Fibroblast of mammary gland (primary cell): ENCODE data around the gene DDX27.

ENCODE experiments used
- DNase-seq: peaks from one replicate; pipeline ENCODE4 v3.0.0-alpha.2; 2010; ENCODE audit warnings: low read depth
- H3K4me3 ChIP-seq: 2 replicates; pipeline ENCODE4 v1.5.1; 2011; ENCODE audit warnings: low read depth, mild to moderate bottlenecking, low read length, moderate library complexity; ENCODE audit not compliant: control insufficient read depth
- CTCF ChIP-seq: conservative IDR thresholded peaks from 2 replicates; pipeline ENCODE4 v1.5.1; 2011; ENCODE audit warnings: low read depth, low read length, inconsistent platforms; ENCODE audit not compliant: control insufficient read depth, insufficient read depth

The DDX27 gene

GRCh38 chr20:49288250-49288751 lies 69.1 kb downstream of the DDX27 start:
- no peak for DNase-seq
- TF ChIP-seq CTCF, result no peak
- no peak overlapping the region for H3K4me3 ChIP-seq

- no peak overlapping the region for H3K4me3 ChIP-seq
- no peak for DNase-seq
- no peak for TF ChIP-seq CTCF
Measured at GRCh38 chr20:49288784-49289696, 69.8 kb downstream of the DDX27 start.

DNA sequence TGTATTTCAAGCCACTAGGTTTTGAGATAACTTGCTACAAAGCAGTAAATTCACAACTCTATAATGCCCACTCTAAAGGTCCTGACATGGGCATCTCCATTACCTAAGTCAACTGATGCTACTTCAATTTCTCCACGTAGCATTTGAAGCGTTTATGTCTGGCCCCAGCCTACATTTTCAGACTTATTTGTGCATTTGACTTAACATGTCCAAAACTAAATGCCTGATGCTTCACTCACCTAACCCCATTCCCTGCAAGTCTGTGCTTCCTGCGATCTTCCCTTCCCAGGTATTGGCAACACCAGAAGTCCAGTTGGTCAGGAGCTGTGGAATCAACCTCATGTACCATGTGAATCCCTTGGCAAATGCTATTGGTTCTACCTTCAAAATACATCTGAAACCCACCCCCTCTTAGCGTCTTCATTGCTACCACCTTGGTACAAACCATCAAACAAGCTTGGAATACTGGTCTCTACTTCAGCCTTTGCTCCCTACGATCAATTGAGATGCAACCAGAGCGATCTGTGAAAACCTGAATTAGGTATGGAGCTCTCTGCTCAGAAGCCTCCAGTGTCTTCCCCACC lies 71.5 kb downstream of the DDX27 start:
- DNase-seq, result no peak
- H3K4me3 ChIP-seq, result no peak overlapping the region
- TF ChIP-seq CTCF, result no peak

- H3K4me3 ChIP-seq, result no peak overlapping the region
- no peak for TF ChIP-seq CTCF
- DNase-seq, result no peak
Measured at GRCh38 chr20:49291200-49291599, 72.0 kb downstream of the DDX27 start.

GRCh38 chr20:49292010-49292409 lies 72.8 kb downstream of the DDX27 start:
- no peak for TF ChIP-seq CTCF
- DNase-seq, result no peak
- no peak overlapping the region for H3K4me3 ChIP-seq

GRCh38 chr20:49293122-49293521 lies 73.9 kb downstream of the DDX27 start:
- DNase-seq, result no peak
- TF ChIP-seq CTCF, result no peak
- no peak overlapping the region for H3K4me3 ChIP-seq
